BE2C (cell line): ENCODE results near the gene GABBR2.

Experiments used
- DNase-seq: peaks from one replicate; pipeline ENCODE4 v3.0.0-alpha.2; 2020
- H3K27me3 ChIP-seq: fragments of 250-450 bp; sonication (Bioruptor Pico); 2 replicates; pipeline ENCODE4 v1.5.1; 2020; ENCODE audit warnings: mild to moderate bottlenecking
- H3K36me3 ChIP-seq: fragments of 250-450 bp; sonication (Bioruptor Pico); 2 replicates; pipeline ENCODE4 v1.5.1; 2020; ENCODE audit warnings: mild to moderate bottlenecking
- H3K4me1 ChIP-seq: fragments of 250-450 bp; sonication (Bioruptor Pico); 2 replicates; pipeline ENCODE4 v1.5.1; 2020
- H3K4me3 ChIP-seq: 2 replicates; pipeline ENCODE4 v1.5.1; 2011; ENCODE audit warnings: low read depth, low read length
- H3K9me3 ChIP-seq: fragments of 250-450 bp; sonication (Bioruptor Pico); 2 replicates; pipeline ENCODE4 v1.5.1; 2020
- TF ChIP-seq, protein P1 (sequence below): IDR thresholded peaks from 2 replicates; pipeline ENCODE4 v1.5.1; 2012; ENCODE audit warnings: mild to moderate bottlenecking, low read depth, low read length

The GABBR2 gene

DNA sequence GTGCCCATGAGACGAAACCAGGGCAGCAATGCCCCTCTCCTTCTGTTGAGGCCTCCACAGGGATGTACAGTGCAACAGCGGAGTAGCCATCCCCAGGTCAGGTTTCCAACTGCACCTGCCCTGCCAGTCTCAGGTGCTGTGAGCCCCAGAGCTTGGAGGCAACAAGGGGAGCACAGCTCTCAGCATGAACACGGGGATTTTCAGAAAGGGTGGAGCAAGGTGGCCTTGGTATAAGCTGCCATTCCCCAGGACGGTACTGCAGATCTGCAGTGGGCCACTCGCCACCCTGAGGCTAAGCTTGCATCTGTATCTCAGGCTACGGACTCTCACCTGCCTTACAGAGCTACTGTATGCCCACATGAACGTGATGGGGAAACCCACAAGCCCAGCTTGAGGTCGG lies 103.6 kb downstream of the GABBR2 start:
- H3K9me3 ChIP-seq = no peaks in the 10 kb centered on the region
- TF ChIP-seq, protein P1, sequence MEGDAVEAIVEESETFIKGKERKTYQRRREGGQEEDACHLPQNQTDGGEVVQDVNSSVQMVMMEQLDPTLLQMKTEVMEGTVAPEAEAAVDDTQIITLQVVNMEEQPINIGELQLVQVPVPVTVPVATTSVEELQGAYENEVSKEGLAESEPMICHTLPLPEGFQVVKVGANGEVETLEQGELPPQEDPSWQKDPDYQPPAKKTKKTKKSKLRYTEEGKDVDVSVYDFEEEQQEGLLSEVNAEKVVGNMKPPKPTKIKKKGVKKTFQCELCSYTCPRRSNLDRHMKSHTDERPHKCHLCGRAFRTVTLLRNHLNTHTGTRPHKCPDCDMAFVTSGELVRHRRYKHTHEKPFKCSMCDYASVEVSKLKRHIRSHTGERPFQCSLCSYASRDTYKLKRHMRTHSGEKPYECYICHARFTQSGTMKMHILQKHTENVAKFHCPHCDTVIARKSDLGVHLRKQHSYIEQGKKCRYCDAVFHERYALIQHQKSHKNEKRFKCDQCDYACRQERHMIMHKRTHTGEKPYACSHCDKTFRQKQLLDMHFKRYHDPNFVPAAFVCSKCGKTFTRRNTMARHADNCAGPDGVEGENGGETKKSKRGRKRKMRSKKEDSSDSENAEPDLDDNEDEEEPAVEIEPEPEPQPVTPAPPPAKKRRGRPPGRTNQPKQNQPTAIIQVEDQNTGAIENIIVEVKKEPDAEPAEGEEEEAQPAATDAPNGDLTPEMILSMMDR = no peak
- H3K4me1 ChIP-seq = no peaks in the 10 kb centered on the region
- DNase-seq = no peak
- H3K4me3 ChIP-seq = no peak overlapping the region
- H3K27me3 ChIP-seq = peaks cover 22% of the 10 kb centered on the region
- no peaks in the 10 kb centered on the region for H3K36me3 ChIP-seq

DNA sequence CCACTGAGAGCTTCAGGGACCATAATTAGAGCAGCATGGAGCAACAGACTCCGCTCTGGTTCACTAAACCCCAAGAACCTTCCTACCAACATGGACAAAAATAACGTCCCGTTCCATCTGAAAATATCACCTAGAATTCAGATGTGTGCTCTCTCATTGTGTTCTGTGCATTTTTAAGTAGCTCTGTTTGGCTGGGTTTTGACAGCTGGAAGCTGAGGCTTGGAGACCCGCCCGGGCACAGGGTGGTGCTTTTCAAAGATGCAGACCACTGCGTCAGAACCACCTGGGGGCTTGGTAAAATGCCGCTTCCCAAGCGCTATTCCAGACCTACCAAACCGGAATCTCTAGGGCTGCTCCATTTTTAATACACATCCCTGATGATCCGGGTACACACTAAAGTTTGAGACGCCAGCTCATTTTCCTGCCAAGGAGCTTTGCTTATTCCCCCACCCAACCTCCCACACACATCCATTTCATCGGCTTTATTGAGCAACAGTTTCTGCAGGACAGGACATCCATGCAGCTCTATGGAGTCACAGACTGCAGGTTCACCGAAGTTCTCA lies 104.8 kb downstream of the GABBR2 start:
- Histone ChIP-seq H3K9me3 (no peaks in the 10 kb centered on the region), H3K36me3 (no peaks in the 10 kb centered on the region), H3K4me1 (no peaks in the 10 kb centered on the region), H3K27me3 (peaks cover 13% of the 10 kb centered on the region), H3K4me3 (no peak overlapping the region)
- TF ChIP-seq, protein P1 = no peak
- DNase-seq = no peak

- Histone ChIP-seq H3K27me3 (peaks cover 13% of the 10 kb centered on the region), H3K36me3 (no peaks in the 10 kb centered on the region), H3K9me3 (no peaks in the 10 kb centered on the region), H3K4me1 (no peaks in the 10 kb centered on the region), H3K4me3 (no peak overlapping the region)
- DNase-seq = no peak
- TF ChIP-seq, protein P1 = no peak
These were observed 105.8 kb downstream of the GABBR2 start for GRCh38 chr9:98602839-98603500.

- Histone ChIP-seq H3K4me1 (no peaks in the 10 kb centered on the region), H3K9me3 (no peaks in the 10 kb centered on the region), H3K27me3 (peaks cover 5% of the 10 kb centered on the region), H3K4me3 (no peak overlapping the region), H3K36me3 (no peaks in the 10 kb centered on the region)
- TF ChIP-seq, protein P1 = no peak
- no peak for DNase-seq
These were observed 108.1 kb downstream of the GABBR2 start for GRCh38 chr9:98600631-98601030.

- no peak for DNase-seq
- TF ChIP-seq, protein P1 = no peak
- H3K4me1 ChIP-seq = no peaks in the 10 kb centered on the region
- H3K27me3 ChIP-seq = peaks cover 5% of the 10 kb centered on the region
- H3K36me3 ChIP-seq = no peaks in the 10 kb centered on the region
- no peak overlapping the region for H3K4me3 ChIP-seq
- no peaks in the 10 kb centered on the region for H3K9me3 ChIP-seq
These were observed 109.0 kb downstream of the GABBR2 start for GRCh38 chr9:98599566-98600216.

DNA sequence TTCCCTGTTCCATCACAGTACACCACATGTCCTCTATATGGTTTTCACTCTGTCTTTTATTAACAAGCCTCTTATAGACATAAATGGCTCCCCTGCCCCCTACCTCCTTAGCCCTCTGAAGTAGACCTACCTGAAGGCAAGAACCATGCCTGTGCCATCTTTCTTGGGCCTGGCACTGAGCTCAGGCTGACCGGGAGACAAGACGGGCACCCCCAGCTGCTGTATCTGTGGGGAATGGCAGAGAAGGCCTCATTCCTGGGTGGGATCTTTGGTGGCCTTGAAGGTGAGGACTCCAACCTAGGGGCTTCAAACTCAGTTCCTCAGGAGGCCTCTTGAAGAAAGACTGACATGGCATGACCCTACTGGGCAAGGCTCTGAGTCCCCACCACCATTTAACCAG lies 109.9 kb downstream of the GABBR2 start:
- Histone ChIP-seq H3K36me3 (no peaks in the 10 kb centered on the region), H3K27me3 (peaks cover 5% of the 10 kb centered on the region; the same call in 1 of the 2 replicates), H3K9me3 (no peaks in the 10 kb centered on the region), H3K4me1 (no peaks in the 10 kb centered on the region), H3K4me3 (no peak overlapping the region)
- TF ChIP-seq, protein P1 = no peak
- DNase-seq = no peak
